ENCODE measurements around the gene PRKCH. TPM values are rescaled to one million over a fixed set of nuclear protein-coding genes. Genes with fewer than 3 reads are reported as not detected.

The PRKCH gene
- total and polyA plus RNA-seq, 2 of the 13 experiments (the other 11 are each of a cell fraction or from before 2014, with no cell fraction given), result 0.48 to 1.3 TPM

DNA sequence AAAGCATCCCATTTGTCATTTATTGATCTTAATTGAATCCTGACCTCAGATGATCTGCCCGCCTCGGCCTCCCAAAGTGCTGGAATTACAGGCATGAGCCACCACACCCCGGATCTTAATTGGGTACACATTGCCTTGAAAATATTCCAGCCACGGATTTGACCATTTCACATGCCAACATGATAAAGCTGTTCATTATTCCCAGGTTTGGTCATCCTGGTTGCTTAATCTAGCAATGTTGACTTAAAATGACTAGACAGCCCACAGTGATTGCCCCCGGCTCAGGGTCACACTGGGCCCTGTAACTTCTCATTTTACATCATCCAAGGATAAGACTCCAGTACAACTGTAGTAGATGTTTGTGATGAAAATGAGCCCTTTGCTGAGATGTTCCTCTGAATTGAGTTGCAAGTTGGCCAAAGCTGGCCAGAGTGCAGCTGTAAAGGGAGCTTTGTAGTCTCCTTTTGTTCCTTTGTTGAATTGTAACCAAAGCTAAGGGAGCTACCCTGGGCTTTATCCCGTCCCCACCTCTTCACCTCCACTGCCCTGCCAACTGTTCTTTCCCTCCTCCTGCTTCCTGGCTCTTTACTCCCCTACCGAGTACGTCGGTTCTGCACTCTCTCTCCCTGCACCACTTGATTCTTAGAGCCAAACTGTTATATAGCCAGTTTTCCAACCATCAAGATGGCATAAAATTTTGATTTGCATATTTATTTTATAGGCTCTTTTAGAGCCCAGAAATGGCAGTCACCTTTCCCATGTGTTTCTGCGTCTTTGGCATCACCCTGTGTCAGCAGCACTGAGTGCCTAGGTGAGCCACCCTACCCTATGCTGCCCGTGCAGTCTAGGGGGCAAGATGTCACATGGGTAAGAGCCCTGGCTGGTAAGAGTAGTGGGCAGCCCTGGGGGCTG is 232.6 kb downstream of the PRKCH start (continued):
- TF ChIP-seq, protein P1, sequence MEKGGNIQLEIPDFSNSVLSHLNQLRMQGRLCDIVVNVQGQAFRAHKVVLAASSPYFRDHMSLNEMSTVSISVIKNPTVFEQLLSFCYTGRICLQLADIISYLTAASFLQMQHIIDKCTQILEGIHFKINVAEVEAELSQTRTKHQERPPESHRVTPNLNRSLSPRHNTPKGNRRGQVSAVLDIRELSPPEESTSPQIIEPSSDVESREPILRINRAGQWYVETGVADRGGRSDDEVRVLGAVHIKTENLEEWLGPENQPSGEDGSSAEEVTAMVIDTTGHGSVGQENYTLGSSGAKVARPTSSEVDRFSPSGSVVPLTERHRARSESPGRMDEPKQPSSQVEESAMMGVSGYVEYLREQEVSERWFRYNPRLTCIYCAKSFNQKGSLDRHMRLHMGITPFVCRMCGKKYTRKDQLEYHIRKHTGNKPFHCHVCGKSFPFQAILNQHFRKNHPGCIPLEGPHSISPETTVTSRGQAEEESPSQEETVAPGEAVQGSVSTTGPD (CRISPR knock-in tag; IDR thresholded peaks at IDR 0.05), result peak; percentile 85
- TF ChIP-seq ZNF788 (CRISPR knock-in tag; IDR thresholded peaks at IDR 0.05; ENCODE audit: borderline replicate concordance), result peak; percentile 69; the same call in 1 of the 2 replicates
- peak; percentile 81 for TF ChIP-seq MEF2D (CRISPR knock-in tag; IDR thresholded peaks at IDR 0.05)
- TF ChIP-seq ZBED4 (CRISPR knock-in tag; IDR thresholded peaks at IDR 0.05; ENCODE audit: borderline replicate concordance), result peak; percentile 85; the same call in 1 of the 2 replicates
- TF ChIP-seq ZNF3 (CRISPR knock-in tag; IDR thresholded peaks at IDR 0.05), result no peak
- TF ChIP-seq SP5 (CRISPR knock-in tag; IDR thresholded peaks at IDR 0.05; ENCODE audit: borderline replicate concordance, low read depth), result peak; percentile 92
- TF ChIP-seq ZZZ3 (CRISPR knock-in tag; IDR thresholded peaks at IDR 0.05; ENCODE audit: borderline replicate concordance), result no peak
- TF ChIP-seq DR1 (CRISPR knock-in tag; IDR thresholded peaks at IDR 0.05), result no peak
- TF ChIP-seq, protein P2, sequence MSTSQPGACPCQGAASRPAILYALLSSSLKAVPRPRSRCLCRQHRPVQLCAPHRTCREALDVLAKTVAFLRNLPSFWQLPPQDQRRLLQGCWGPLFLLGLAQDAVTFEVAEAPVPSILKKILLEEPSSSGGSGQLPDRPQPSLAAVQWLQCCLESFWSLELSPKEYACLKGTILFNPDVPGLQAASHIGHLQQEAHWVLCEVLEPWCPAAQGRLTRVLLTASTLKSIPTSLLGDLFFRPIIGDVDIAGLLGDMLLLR (CRISPR knock-in tag; IDR thresholded peaks at IDR 0.05), result no peak
- TF ChIP-seq REXO4 (CRISPR knock-in tag; IDR thresholded peaks at IDR 0.05; ENCODE audit: borderline replicate concordance), result no peak
- no peak for TF ChIP-seq SMAD1 (CRISPR knock-in tag; IDR thresholded peaks at IDR 0.05; ENCODE audit: borderline replicate concordance, low read depth)
- TF ChIP-seq ZSCAN25 (CRISPR knock-in tag; IDR thresholded peaks at IDR 0.05), result peak; percentile 79; the same call in 1 of the 2 replicates
- TF ChIP-seq IRX3 (CRISPR knock-in tag; IDR thresholded peaks at IDR 0.05; ENCODE audit: borderline replicate concordance, low read depth), result no peak
- TF ChIP-seq KMT2B (CRISPR knock-in tag; IDR thresholded peaks at IDR 0.05), result 0 out of 2 replicates have a peak, but pooled peaks have one; percentile 27
- TF ChIP-seq, protein P3, sequence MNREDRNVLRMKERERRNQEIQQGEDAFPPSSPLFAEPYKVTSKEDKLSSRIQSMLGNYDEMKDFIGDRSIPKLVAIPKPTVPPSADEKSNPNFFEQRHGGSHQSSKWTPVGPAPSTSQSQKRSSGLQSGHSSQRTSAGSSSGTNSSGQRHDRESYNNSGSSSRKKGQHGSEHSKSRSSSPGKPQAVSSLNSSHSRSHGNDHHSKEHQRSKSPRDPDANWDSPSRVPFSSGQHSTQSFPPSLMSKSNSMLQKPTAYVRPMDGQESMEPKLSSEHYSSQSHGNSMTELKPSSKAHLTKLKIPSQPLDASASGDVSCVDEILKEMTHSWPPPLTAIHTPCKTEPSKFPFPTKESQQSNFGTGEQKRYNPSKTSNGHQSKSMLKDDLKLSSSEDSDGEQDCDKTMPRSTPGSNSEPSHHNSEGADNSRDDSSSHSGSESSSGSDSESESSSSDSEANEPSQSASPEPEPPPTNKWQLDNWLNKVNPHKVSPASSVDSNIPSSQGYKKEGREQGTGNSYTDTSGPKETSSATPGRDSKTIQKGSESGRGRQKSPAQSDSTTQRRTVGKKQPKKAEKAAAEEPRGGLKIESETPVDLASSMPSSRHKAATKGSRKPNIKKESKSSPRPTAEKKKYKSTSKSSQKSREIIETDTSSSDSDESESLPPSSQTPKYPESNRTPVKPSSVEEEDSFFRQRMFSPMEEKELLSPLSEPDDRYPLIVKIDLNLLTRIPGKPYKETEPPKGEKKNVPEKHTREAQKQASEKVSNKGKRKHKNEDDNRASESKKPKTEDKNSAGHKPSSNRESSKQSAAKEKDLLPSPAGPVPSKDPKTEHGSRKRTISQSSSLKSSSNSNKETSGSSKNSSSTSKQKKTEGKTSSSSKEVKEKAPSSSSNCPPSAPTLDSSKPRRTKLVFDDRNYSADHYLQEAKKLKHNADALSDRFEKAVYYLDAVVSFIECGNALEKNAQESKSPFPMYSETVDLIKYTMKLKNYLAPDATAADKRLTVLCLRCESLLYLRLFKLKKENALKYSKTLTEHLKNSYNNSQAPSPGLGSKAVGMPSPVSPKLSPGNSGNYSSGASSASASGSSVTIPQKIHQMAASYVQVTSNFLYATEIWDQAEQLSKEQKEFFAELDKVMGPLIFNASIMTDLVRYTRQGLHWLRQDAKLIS (CRISPR knock-in tag; IDR thresholded peaks at IDR 0.05), result no peak
- TF ChIP-seq ZNF124 (CRISPR knock-in tag; IDR thresholded peaks at IDR 0.05), result no peak
- TF ChIP-seq HOXA7 (CRISPR knock-in tag; IDR thresholded peaks at IDR 0.05), result no peak
- 0 out of 2 replicates have a peak, but pooled peaks have one; percentile 28 for TF ChIP-seq SP140L (CRISPR knock-in tag; IDR thresholded peaks at IDR 0.05; ENCODE audit: borderline replicate concordance)
- TF ChIP-seq ZNF224 (CRISPR knock-in tag; IDR thresholded peaks at IDR 0.05), result no peak
